Putamen (tissue), 1 donor: Measurements from ENCODE around the gene LARP1B.
"Not testable (repeated sequence)": the region's sequence is repeated elsewhere in the genome, so short reads cannot be mapped to it uniquely, and the experiment has no call there.

ENCODE experiments used
- DNase-seq: peaks from one replicate; pipeline ENCODE4 v3.0.0-alpha.2; 2016; ENCODE audit warnings: low spot score

LARP1B gene

GRCh38 chr4:128135391-128135790, 74.3 kb downstream of the LARP1B start:
- no peak for DNase-seq

- DNase-seq = no peak
Measured at GRCh38 chr4:128141866-128142265, 80.8 kb downstream of the LARP1B start.

GRCh38 chr4:128145727-128146126, 84.6 kb downstream of the LARP1B start:
- no peak for DNase-seq

- DNase-seq = no peak
Measured at GRCh38 chr4:128153800-128154199, 92.7 kb downstream of the LARP1B start.

- DNase-seq = no peak
Measured at GRCh38 chr4:128155231-128155855, 94.2 kb downstream of the LARP1B start.

- DNase-seq = peak; percentile 4
Measured at GRCh38 chr4:128155874-128156456, 94.9 kb downstream of the LARP1B start.

GRCh38 chr4:128156472-128156871, 95.4 kb downstream of the LARP1B start:
- not testable (repeated sequence) for DNase-seq

- no peak for DNase-seq
Measured at GRCh38 chr4:128158894-128159293, 97.8 kb downstream of the LARP1B start.

GRCh38 chr4:128159967-128160366, 98.9 kb downstream of the LARP1B start:
- DNase-seq = no peak

GRCh38 chr4:128161138-128161537, 100.0 kb downstream of the LARP1B start:
- no peak for DNase-seq

- DNase-seq = no peak
Measured at GRCh38 chr4:128162434-128162833, 101.3 kb downstream of the LARP1B start.

GRCh38 chr4:128163177-128164117, 102.3 kb downstream of the LARP1B start:
- no peak for DNase-seq

- DNase-seq = no peak
Measured at GRCh38 chr4:128166982-128167381, 105.9 kb downstream of the LARP1B start.

- no peak for DNase-seq
Measured at GRCh38 chr4:128168701-128169100, 107.6 kb downstream of the LARP1B start.

- no peak for DNase-seq
Measured at GRCh38 chr4:128169245-128169644, 108.1 kb downstream of the LARP1B start.

- no peak for DNase-seq
Measured at GRCh38 chr4:128176643-128177042, 115.5 kb downstream of the LARP1B start.

- no peak for DNase-seq
Measured at GRCh38 chr4:128177498-128177897, 116.4 kb downstream of the LARP1B start.

GRCh38 chr4:128186623-128187022, 125.5 kb downstream of the LARP1B start:
- no peak for DNase-seq

- DNase-seq = peak; percentile 53
Measured at GRCh38 chr4:128191115-128191781, 130.1 kb downstream of the LARP1B start.

GRCh38 chr4:128220286-128221235, 159.4 kb downstream of the LARP1B start:
- no peak for DNase-seq

GRCh38 chr4:128221586-128221985, 160.5 kb downstream of the LARP1B start:
- no peak for DNase-seq
